ENCODE data around the gene MICAL3. TPM values are rescaled to one million over a fixed set of nuclear protein-coding genes. Genes with fewer than 3 reads are reported as not detected.

The MICAL3 gene
- polyA plus RNA-seq, 1 donor from 2014 or later, result 28.1 TPM

- H3K79me2 ChIP-seq (replicated peaks; ENCODE audit: insufficient read depth, low read length), result peaks cover 4% of the 10 kb centered on the region
- H3K4me2 ChIP-seq (ENCODE audit: low read length), result no peak overlapping the region
- no peak overlapping the region for H3K4me3 ChIP-seq (ENCODE audit: low read length)
Observed at GRCh38 chr22:17980015-17980590, 44.3 kb downstream of the MICAL3 start.

GRCh38 chr22:17978027-17978426 is 46.3 kb downstream of the MICAL3 start:
- peaks cover 3% of the 10 kb centered on the region for H3K9me3 ChIP-seq (ENCODE audit: low read length)
- H3K4me2 ChIP-seq (ENCODE audit: low read length), result no peak overlapping the region
- H3K27ac ChIP-seq (ENCODE audit: low read length), result no peak overlapping the region
- no peaks in the 10 kb centered on the region for H3K36me3 ChIP-seq (ENCODE audit: insufficient read depth, low read length)
- H3F3A ChIP-seq (ENCODE audit: insufficient read depth, low read length, poor library complexity, severe bottlenecking), result no peaks in the 10 kb centered on the region
- H2AFZ ChIP-seq (ENCODE audit: low read depth, low read length), result no peak overlapping the region
- H3K9me2 ChIP-seq (ENCODE audit: insufficient read depth, low read length), result no peaks in the 10 kb centered on the region
- H3K27me3 ChIP-seq (ENCODE audit: insufficient read depth, low read depth, low read length), result no peaks in the 10 kb centered on the region
- no peaks in the 10 kb centered on the region for H4K20me1 ChIP-seq (ENCODE audit: insufficient read depth)
- peaks cover 4% of the 10 kb centered on the region for H3K79me2 ChIP-seq (replicated peaks; ENCODE audit: insufficient read depth, low read length)
- no peak overlapping the region for H3K9ac ChIP-seq (ENCODE audit: low read length)
- H3K4me3 ChIP-seq (ENCODE audit: low read length), result no peak overlapping the region
- TF ChIP-seq REST (IDR thresholded peaks at IDR 0.05; ENCODE audit: borderline replicate concordance) (no peak), POLR2AphosphoS5 (IDR thresholded peaks at IDR 0.05) (no peak), TAF1 (IDR thresholded peaks at IDR 0.05; ENCODE audit: low read depth) (no peak), CTCF (IDR thresholded peaks at IDR 0.05; ENCODE audit: poor library complexity, severe bottlenecking) (no peak), SMC3 (conservative IDR thresholded peaks at IDR 0.05; ENCODE audit: poor library complexity) (no peak), EZH2 (IDR thresholded peaks at IDR 0.05; ENCODE audit: borderline replicate concordance, insufficient read depth, low read length, poor library complexity, severe bottlenecking) (no peak)

More at GRCh38 chr22:17980015-17980590, 44.3 kb downstream of the MICAL3 start:
- Histone ChIP-seq H3K27me3 (ENCODE audit: insufficient read depth, low read depth, low read length) (no peaks in the 10 kb centered on the region), H3K27ac (ENCODE audit: low read length) (no peak overlapping the region), H3K36me3 (ENCODE audit: insufficient read depth, low read length) (no peaks in the 10 kb centered on the region), H3K9me2 (ENCODE audit: insufficient read depth, low read length) (no peaks in the 10 kb centered on the region), H3K9ac (ENCODE audit: low read length) (no peak overlapping the region), H3K9me3 (ENCODE audit: low read length) (peaks cover 3% of the 10 kb centered on the region), H3F3A (ENCODE audit: insufficient read depth, low read length, poor library complexity, severe bottlenecking) (no peaks in the 10 kb centered on the region), H2AFZ (ENCODE audit: low read depth, low read length) (no peak overlapping the region), H4K20me1 (ENCODE audit: insufficient read depth) (no peaks in the 10 kb centered on the region)
- no peak for TF ChIP-seq TAF1 (IDR thresholded peaks at IDR 0.05; ENCODE audit: low read depth)
- TF ChIP-seq RAD21 (conservative IDR thresholded peaks at IDR 0.05), result no peak
- TF ChIP-seq EZH2 (IDR thresholded peaks at IDR 0.05; ENCODE audit: borderline replicate concordance, insufficient read depth, low read length, poor library complexity, severe bottlenecking), result no peak
- no peak for TF ChIP-seq POLR2AphosphoS5 (IDR thresholded peaks at IDR 0.05)
- no peak for TF ChIP-seq MXI1 (conservative IDR thresholded peaks at IDR 0.05; ENCODE audit: poor library complexity, severe bottlenecking)
- TF ChIP-seq REST (IDR thresholded peaks at IDR 0.05; ENCODE audit: borderline replicate concordance), result no peak
- no peak for TF ChIP-seq CTCF (IDR thresholded peaks at IDR 0.05; ENCODE audit: poor library complexity, severe bottlenecking)

Data from neural cell (in vitro differentiated cells).